RWPE2 (cell line): ENCODE results near the gene FMNL2.

ENCODE experiments used
- ATAC-seq: fragments of 200-7000 bp; cut with Tn5 transposase; 3 replicates; pipeline ENCODE4 v1.9.1; 2021; ENCODE audit warnings: low read depth
- DNase-seq: peaks from one replicate; pipeline ENCODE4 v3.0.0-alpha.2; 2020; ENCODE audit warnings: low spot score
- H3K27ac ChIP-seq: fragments of 450-650 bp; 2 replicates; pipeline ENCODE4 v1.5.1; 2017; ENCODE audit warnings: mild to moderate bottlenecking; ENCODE audit not compliant: poor library complexity, severe bottlenecking
- H3K27me3 ChIP-seq: fragments of 250-450 bp; sonication (Bioruptor Pico); 2 replicates; pipeline ENCODE4 v1.5.1; 2021; ENCODE audit warnings: mild to moderate bottlenecking, moderate library complexity; ENCODE audit not compliant: insufficient read depth, poor library complexity, severe bottlenecking
- H3K36me3 ChIP-seq: fragments of 250-450 bp; sonication (Bioruptor Pico); 2 replicates; pipeline ENCODE4 v1.5.1; 2020; ENCODE audit warnings: low read depth, mild to moderate bottlenecking, moderate library complexity
- H3K4me1 ChIP-seq: fragments of 250-450 bp; sonication (Bioruptor Pico); 2 replicates; pipeline ENCODE4 v1.5.1; 2021; ENCODE audit warnings: mild to moderate bottlenecking, moderate library complexity; ENCODE audit not compliant: insufficient read depth, poor library complexity, severe bottlenecking
- H3K4me3 ChIP-seq: fragments of 250-450 bp; sonication (Bioruptor Pico); 2 replicates; pipeline ENCODE4 v1.5.1; 2021; ENCODE audit warnings: mild to moderate bottlenecking, moderate library complexity; ENCODE audit not compliant: severe bottlenecking
- H3K9me3 ChIP-seq: fragments of 250-450 bp; sonication (Bioruptor Pico); 2 replicates; pipeline ENCODE4 v1.5.1; 2021; ENCODE audit warnings: mild to moderate bottlenecking, moderate library complexity; ENCODE audit not compliant: severe bottlenecking
- TF ChIP-seq, protein P1 (sequence below): fragments of 450-650 bp; IDR thresholded peaks from one replicate; pipeline ENCODE4 v1.5.1; 2017; ENCODE audit warnings: mild to moderate bottlenecking, moderate library complexity; ENCODE audit not compliant: poor library complexity, severe bottlenecking

Gene FMNL2

GRCh38 chr2:152644189-152644873 is 309.4 kb downstream of the FMNL2 start:
- DNase-seq (no peak), ATAC-seq (no peak)
- TF ChIP-seq, protein P1, sequence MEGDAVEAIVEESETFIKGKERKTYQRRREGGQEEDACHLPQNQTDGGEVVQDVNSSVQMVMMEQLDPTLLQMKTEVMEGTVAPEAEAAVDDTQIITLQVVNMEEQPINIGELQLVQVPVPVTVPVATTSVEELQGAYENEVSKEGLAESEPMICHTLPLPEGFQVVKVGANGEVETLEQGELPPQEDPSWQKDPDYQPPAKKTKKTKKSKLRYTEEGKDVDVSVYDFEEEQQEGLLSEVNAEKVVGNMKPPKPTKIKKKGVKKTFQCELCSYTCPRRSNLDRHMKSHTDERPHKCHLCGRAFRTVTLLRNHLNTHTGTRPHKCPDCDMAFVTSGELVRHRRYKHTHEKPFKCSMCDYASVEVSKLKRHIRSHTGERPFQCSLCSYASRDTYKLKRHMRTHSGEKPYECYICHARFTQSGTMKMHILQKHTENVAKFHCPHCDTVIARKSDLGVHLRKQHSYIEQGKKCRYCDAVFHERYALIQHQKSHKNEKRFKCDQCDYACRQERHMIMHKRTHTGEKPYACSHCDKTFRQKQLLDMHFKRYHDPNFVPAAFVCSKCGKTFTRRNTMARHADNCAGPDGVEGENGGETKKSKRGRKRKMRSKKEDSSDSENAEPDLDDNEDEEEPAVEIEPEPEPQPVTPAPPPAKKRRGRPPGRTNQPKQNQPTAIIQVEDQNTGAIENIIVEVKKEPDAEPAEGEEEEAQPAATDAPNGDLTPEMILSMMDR = no peak
- Histone ChIP-seq H3K4me3 (no peak overlapping the region), H3K9me3 (no peaks in the 10 kb centered on the region), H3K4me1 (peaks cover 9% of the 10 kb centered on the region), H3K27ac (no peak overlapping the region), H3K36me3 (peaks cover 74% of the 10 kb centered on the region), H3K27me3 (no peaks in the 10 kb centered on the region)

DNA sequence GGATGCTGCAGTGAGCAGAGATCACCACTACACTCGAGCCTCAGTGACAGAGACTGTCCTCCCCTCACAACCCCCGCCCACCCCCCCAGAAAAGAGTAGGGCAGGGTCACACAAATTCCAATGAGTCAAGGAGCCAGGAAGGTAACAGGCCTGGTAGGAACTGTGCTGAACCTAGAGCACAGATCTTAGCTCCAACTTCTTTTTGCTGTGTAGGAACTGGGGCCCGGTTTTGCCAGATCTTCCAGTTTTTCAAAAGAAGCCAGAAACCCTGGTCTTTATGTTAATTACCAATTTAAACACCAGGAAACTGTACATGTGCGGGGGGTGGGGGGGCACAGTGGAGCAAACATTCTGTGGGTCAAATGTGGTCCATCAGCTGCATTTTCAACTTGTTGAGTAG is 311.3 kb downstream of the FMNL2 start:
- TF ChIP-seq, protein P1 = no peak
- Histone ChIP-seq H3K27ac (peak overlapping the region; percentile 38), H3K4me1 (peaks cover 9% of the 10 kb centered on the region), H3K9me3 (no peaks in the 10 kb centered on the region), H3K4me3 (no peak overlapping the region), H3K27me3 (no peaks in the 10 kb centered on the region), H3K36me3 (peaks cover 72% of the 10 kb centered on the region)
- DNase-seq = no peak
- ATAC-seq = no peak

DNA sequence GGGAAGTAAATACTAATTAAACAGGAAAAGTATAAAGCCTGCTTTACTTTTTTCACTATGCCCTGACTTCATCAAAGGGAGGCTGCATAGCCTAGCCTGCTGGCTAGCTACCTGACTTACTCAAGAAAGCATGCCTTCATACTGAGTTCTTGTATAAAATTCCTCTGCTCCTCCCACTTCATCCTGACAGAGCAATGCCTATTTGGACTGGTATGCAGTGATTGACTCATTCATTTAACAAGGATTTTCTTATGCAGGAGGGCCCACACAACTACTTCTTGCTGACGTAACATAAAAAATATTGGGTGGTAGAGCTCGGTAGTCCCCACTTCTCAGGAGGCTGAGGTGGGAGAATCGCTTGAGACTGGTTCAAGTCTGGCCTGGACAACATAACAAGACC is 311.8 kb downstream of the FMNL2 start:
- H3K4me1 ChIP-seq = peaks cover 9% of the 10 kb centered on the region
- H3K9me3 ChIP-seq = no peaks in the 10 kb centered on the region
- H3K4me3 ChIP-seq = no peak overlapping the region
- TF ChIP-seq, protein P1 = no peak
- DNase-seq = no peak
- peaks cover 69% of the 10 kb centered on the region for H3K36me3 ChIP-seq
- H3K27ac ChIP-seq = peak overlapping the region; percentile 38
- ATAC-seq = peak; percentile 94
- no peaks in the 10 kb centered on the region for H3K27me3 ChIP-seq

GRCh38 chr2:152647552-152647951 is 312.6 kb downstream of the FMNL2 start:
- H3K27ac ChIP-seq = peak overlapping the region; percentile 38
- H3K27me3 ChIP-seq = no peaks in the 10 kb centered on the region
- ATAC-seq (no peak), DNase-seq (no peak)
- H3K4me1 ChIP-seq = peaks cover 9% of the 10 kb centered on the region
- no peak overlapping the region for H3K4me3 ChIP-seq
- TF ChIP-seq, protein P1 = no peak
- H3K9me3 ChIP-seq = no peaks in the 10 kb centered on the region
- H3K36me3 ChIP-seq = peaks cover 69% of the 10 kb centered on the region

DNA sequence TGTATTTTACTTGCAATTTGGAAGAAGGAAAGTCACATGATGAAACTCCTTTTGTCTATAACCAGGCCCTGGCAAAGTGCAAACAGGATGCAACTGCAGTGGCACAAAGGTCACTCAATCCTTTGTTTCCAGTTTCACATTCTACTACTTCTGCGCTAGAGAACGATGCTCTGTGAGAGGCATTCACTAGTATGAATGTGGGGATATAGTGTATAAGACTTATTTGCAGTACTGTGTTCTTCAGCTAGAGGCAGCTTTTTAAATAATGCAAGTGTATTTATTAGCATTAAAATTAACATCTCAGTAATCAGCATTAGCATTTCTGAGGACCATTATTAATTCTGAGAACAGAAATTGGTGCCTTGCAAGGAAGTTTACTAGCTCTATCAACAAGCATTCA is 313.4 kb downstream of the FMNL2 start:
- TF ChIP-seq, protein P1 = peak; percentile 31
- Histone ChIP-seq H3K4me1 (peaks cover 9% of the 10 kb centered on the region), H3K36me3 (peaks cover 70% of the 10 kb centered on the region), H3K27me3 (no peaks in the 10 kb centered on the region), H3K4me3 (no peak overlapping the region), H3K9me3 (no peaks in the 10 kb centered on the region), H3K27ac (no peak overlapping the region)
- DNase-seq (no peak), ATAC-seq (0 out of 3 replicates have a peak, but pooled peaks have one; percentile 17)
